Activated naive CD4-positive, alpha-beta T cell treated with anti-CD3 and anti-CD28 coated beads, Interleukin-2, amount 10 ng/mL, durations not matched to agents 7 days and 5 days (primary cell): ENCODE results near the gene NHSL2.

Experiments used
- CTCF ChIA-PET: fragments of 350-600 bp; sonication (Branson Sonifier 250); formaldehyde crosslinking; loops from one replicate; lab custom pipeline; 2021; ENCODE audit warnings: antibody characterized with exemption; lab: Charles Lee
- DNase-seq: peaks from one replicate; pipeline ENCODE4 v3.0.0-alpha.2; 2020
- H3K27ac Mint-ChIP-seq: one replicate; pipeline ENCODE4 v1.8.0; 2021; ENCODE audit warnings: mild to moderate bottlenecking, moderate library complexity, mixed read lengths
- H3K27me3 Mint-ChIP-seq: one replicate; pipeline ENCODE4 v1.8.0; 2021; ENCODE audit warnings: mild to moderate bottlenecking, mixed read lengths
- H3K36me3 Mint-ChIP-seq: one replicate; pipeline ENCODE4 v1.8.0; 2021; ENCODE audit warnings: mixed read lengths
- H3K4me1 Mint-ChIP-seq: one replicate; pipeline ENCODE4 v1.8.0; 2021; ENCODE audit warnings: mixed read lengths
- H3K4me3 Mint-ChIP-seq: one replicate; pipeline ENCODE4 v1.8.0; 2021; ENCODE audit warnings: mild to moderate bottlenecking, moderate library complexity, mixed read lengths
- H3K9me3 Mint-ChIP-seq: one replicate; pipeline ENCODE4 v1.8.0; 2021; ENCODE audit warnings: mixed read lengths

NHSL2 gene

GRCh38 chrX:71990518-71990917 lies 79.9 kb downstream of the NHSL2 start:
- H3K4me1 Mint-ChIP-seq = peaks cover 5% of the 10 kb centered on the region
- CTCF ChIA-PET = no interaction called here
- no peak overlapping the region for H3K4me3 Mint-ChIP-seq
- no peak for DNase-seq
- no peaks in the 10 kb centered on the region for H3K9me3 Mint-ChIP-seq
- no peak overlapping the region for H3K27ac Mint-ChIP-seq
- H3K36me3 Mint-ChIP-seq = no peaks in the 10 kb centered on the region
- H3K27me3 Mint-ChIP-seq = peaks cover 9% of the 10 kb centered on the region

DNA sequence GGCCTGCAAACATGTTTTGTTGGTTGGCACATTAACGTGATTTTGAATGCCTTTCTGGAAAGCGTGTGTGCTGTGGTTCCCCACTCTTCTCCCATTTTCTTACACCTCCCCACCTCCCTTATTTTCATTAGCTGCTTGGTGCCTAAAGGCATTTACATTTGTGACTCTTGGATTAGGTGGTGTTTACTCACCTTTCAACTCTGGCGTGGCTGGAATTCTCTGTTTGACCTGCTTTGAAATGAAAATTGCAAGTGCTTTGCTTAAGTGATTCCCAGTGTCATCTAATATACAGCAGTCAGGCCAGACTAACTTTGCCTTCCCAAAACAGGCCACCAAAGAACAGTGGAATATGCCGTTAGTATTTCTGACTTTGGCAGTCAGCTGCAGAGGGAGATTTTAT lies 80.5 kb downstream of the NHSL2 start:
- Mint-ChIP-seq H3K9me3 (no peaks in the 10 kb centered on the region), H3K4me1 (peaks cover 5% of the 10 kb centered on the region), H3K36me3 (no peaks in the 10 kb centered on the region), H3K27me3 (peaks cover 10% of the 10 kb centered on the region), H3K27ac (no peak overlapping the region), H3K4me3 (no peak overlapping the region)
- CTCF ChIA-PET = no interaction called here
- no peak for DNase-seq

GRCh38 chrX:71992711-71993110 lies 82.1 kb downstream of the NHSL2 start:
- peaks cover 20% of the 10 kb centered on the region for H3K27me3 Mint-ChIP-seq
- H3K4me3 Mint-ChIP-seq = no peak overlapping the region
- no peak overlapping the region for H3K27ac Mint-ChIP-seq
- H3K4me1 Mint-ChIP-seq = peaks cover 5% of the 10 kb centered on the region
- peak; percentile 47 for DNase-seq
- H3K36me3 Mint-ChIP-seq = no peaks in the 10 kb centered on the region
- CTCF ChIA-PET = no interaction called here
- no peaks in the 10 kb centered on the region for H3K9me3 Mint-ChIP-seq

- Mint-ChIP-seq H3K9me3 (no peaks in the 10 kb centered on the region), H3K4me3 (no peak overlapping the region), H3K36me3 (no peaks in the 10 kb centered on the region), H3K27me3 (peaks cover 20% of the 10 kb centered on the region), H3K4me1 (peaks cover 5% of the 10 kb centered on the region), H3K27ac (no peak overlapping the region)
- CTCF ChIA-PET = no interaction called here
- no peak for DNase-seq
Observed at GRCh38 chrX:71993371-71993770, 82.7 kb downstream of the NHSL2 start.

DNA sequence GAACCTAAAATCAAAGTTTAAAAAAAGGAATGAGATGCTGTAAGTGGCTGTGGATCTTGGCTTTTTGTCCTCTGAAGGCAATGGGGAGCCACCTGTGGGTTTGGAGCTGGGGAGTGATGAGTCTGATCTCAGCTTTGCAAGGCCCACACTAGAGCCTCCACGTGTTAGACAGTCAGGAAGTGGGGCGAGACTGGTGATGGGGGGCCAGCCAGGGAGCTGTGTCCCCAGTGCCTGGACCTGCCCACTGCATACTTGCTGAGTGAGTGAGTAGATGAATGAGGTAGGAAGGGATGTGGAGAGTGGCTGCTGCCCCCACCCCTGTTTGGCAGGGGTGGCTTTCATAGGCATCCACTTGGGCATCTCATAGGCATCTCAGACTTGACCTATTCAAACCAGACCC lies 84.0 kb downstream of the NHSL2 start:
- H3K27ac Mint-ChIP-seq = no peak overlapping the region
- H3K9me3 Mint-ChIP-seq = no peaks in the 10 kb centered on the region
- no peaks in the 10 kb centered on the region for H3K36me3 Mint-ChIP-seq
- DNase-seq = no peak
- CTCF ChIA-PET = no interaction called here
- H3K4me1 Mint-ChIP-seq = peaks cover 5% of the 10 kb centered on the region
- H3K4me3 Mint-ChIP-seq = no peak overlapping the region
- H3K27me3 Mint-ChIP-seq = peaks cover 28% of the 10 kb centered on the region

GRCh38 chrX:71995122-71995521 lies 84.5 kb downstream of the NHSL2 start:
- H3K4me3 Mint-ChIP-seq = no peak overlapping the region
- CTCF ChIA-PET = no interaction called here
- peaks cover 28% of the 10 kb centered on the region for H3K27me3 Mint-ChIP-seq
- DNase-seq = no peak
- H3K36me3 Mint-ChIP-seq = no peaks in the 10 kb centered on the region
- no peaks in the 10 kb centered on the region for H3K9me3 Mint-ChIP-seq
- H3K27ac Mint-ChIP-seq = no peak overlapping the region
- peaks cover 5% of the 10 kb centered on the region for H3K4me1 Mint-ChIP-seq

GRCh38 chrX:71996136-71996535 lies 85.5 kb downstream of the NHSL2 start:
- Mint-ChIP-seq H3K9me3 (no peaks in the 10 kb centered on the region), H3K4me1 (peaks cover 5% of the 10 kb centered on the region), H3K36me3 (no peaks in the 10 kb centered on the region), H3K27me3 (peaks cover 34% of the 10 kb centered on the region), H3K27ac (no peak overlapping the region), H3K4me3 (no peak overlapping the region)
- CTCF ChIA-PET = no interaction called here
- no peak for DNase-seq

- no peak overlapping the region for H3K27ac Mint-ChIP-seq
- no peak for DNase-seq
- H3K9me3 Mint-ChIP-seq = no peaks in the 10 kb centered on the region
- CTCF ChIA-PET = interaction anchor here (3.3 kb wide), 1 partner anchor 129 kb away, joined by 27 read pairs; no protein-coding TSS in a partner anchor
- peaks cover 5% of the 10 kb centered on the region for H3K4me1 Mint-ChIP-seq
- no peaks in the 10 kb centered on the region for H3K36me3 Mint-ChIP-seq
- H3K4me3 Mint-ChIP-seq = no peak overlapping the region
- peaks cover 38% of the 10 kb centered on the region for H3K27me3 Mint-ChIP-seq
Observed at GRCh38 chrX:71996826-71997225, 86.2 kb downstream of the NHSL2 start.

DNA sequence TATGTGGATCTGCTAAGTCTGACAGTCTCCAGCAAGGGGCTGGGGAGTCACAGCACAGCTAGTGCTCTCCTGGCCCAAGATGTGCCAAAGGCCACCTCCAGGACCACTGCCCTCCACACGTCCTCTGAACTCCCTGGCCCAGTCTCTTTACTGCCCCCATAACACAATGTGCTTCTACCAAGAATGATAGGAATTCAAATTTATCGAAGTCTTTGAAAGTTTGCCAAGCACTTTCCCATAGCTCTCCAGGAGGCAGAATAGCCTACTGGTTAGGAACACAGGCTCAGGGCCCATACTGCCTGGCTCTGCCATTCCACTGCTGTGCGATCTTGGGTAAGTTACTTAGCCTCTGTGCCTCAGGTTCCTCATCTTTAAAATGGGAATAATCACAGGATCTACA lies 86.7 kb downstream of the NHSL2 start:
- DNase-seq = no peak
- CTCF ChIA-PET = interaction anchor here (2.1 to 3.3 kb wide), 3 partner anchors 9 to 129 kb away, joined by 10 to 27 read pairs (median 10); no protein-coding TSS in a partner anchor
- peaks cover 38% of the 10 kb centered on the region for H3K27me3 Mint-ChIP-seq
- H3K4me1 Mint-ChIP-seq = peaks cover 5% of the 10 kb centered on the region
- no peak overlapping the region for H3K27ac Mint-ChIP-seq
- no peaks in the 10 kb centered on the region for H3K9me3 Mint-ChIP-seq
- no peak overlapping the region for H3K4me3 Mint-ChIP-seq
- H3K36me3 Mint-ChIP-seq = no peaks in the 10 kb centered on the region

GRCh38 chrX:71998836-71999509 lies 88.3 kb downstream of the NHSL2 start:
- no peak overlapping the region for H3K4me3 Mint-ChIP-seq
- no peaks in the 10 kb centered on the region for H3K36me3 Mint-ChIP-seq
- CTCF ChIA-PET = interaction anchor here (0.7 to 3.3 kb wide), 8 partner anchors 11 to 245 kb away, joined by 3 to 27 read pairs (median 4); no protein-coding TSS in a partner anchor
- DNase-seq = peak; percentile 38
- H3K4me1 Mint-ChIP-seq = no peaks in the 10 kb centered on the region
- no peak overlapping the region for H3K27ac Mint-ChIP-seq
- H3K27me3 Mint-ChIP-seq = peaks cover 45% of the 10 kb centered on the region
- no peaks in the 10 kb centered on the region for H3K9me3 Mint-ChIP-seq

DNA sequence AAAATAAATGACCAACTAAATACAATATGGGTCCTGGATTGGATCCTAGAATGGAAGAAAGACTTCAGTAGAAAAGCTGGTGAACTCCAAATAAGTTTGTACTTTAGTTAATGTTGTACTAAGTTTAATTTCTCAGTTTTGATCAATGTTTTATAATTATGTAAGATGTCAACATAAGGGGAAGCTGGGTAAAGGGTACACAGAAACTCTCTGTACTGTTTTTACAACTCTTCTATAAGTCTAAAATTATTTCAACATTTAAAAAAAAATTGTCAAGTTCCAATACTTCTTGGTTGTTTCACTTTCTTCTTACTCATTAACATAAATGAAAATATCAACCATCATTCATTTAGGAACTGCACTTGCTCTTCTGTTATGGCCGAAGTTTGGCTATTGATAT lies 88.9 kb downstream of the NHSL2 start:
- H3K9me3 Mint-ChIP-seq = no peaks in the 10 kb centered on the region
- CTCF ChIA-PET = interaction anchor here (1.3 to 3.3 kb wide), 5 partner anchors 20 to 244 kb away, joined by 3 to 27 read pairs (median 4); no protein-coding TSS in a partner anchor

DNA sequence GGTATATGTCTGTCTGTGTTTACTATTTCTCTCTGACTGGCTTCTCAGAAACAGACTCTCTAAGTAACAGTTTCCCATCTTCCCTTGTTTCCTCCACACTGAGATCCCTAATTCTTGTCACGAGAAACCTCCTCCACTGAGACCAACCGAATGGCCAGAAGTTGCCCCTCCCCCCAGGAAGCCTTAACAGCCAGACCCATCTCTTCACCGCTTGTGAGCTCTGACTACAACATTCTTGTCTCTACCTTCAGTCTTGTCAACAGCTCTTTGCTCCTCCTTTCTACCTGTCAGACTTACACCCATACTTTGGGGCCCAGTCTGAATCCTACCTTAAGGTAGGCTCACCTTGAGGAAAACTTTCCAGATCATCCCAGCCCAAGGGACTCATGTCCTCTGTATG lies 90.8 kb downstream of the NHSL2 start:
- Mint-ChIP-seq H3K36me3 (no peaks in the 10 kb centered on the region), H3K4me3 (no peak overlapping the region), H3K27ac (no peak overlapping the region), H3K27me3 (peaks cover 39% of the 10 kb centered on the region), H3K4me1 (no peaks in the 10 kb centered on the region), H3K9me3 (no peaks in the 10 kb centered on the region)
- DNase-seq = no peak
- CTCF ChIA-PET = interaction anchor here (2.1 kb wide), 1 partner anchor 21 kb away, joined by 7 read pairs; no protein-coding TSS in a partner anchor

More for the DNA sequence above, 88.9 kb downstream of the NHSL2 start:
- no peak overlapping the region for H3K27ac Mint-ChIP-seq
- no peak for DNase-seq
- H3K27me3 Mint-ChIP-seq = peaks cover 49% of the 10 kb centered on the region
- no peaks in the 10 kb centered on the region for H3K4me1 Mint-ChIP-seq
- H3K4me3 Mint-ChIP-seq = no peak overlapping the region
- H3K36me3 Mint-ChIP-seq = no peaks in the 10 kb centered on the region

- H3K4me1 Mint-ChIP-seq = no peaks in the 10 kb centered on the region
- H3K36me3 Mint-ChIP-seq = no peaks in the 10 kb centered on the region
- H3K9me3 Mint-ChIP-seq = no peaks in the 10 kb centered on the region
- H3K27me3 Mint-ChIP-seq = peaks cover 37% of the 10 kb centered on the region
- CTCF ChIA-PET = interaction anchor here (2.1 kb wide), 1 partner anchor 20 kb away, joined by 7 read pairs; no protein-coding TSS in a partner anchor
- no peak for DNase-seq
- H3K4me3 Mint-ChIP-seq = no peak overlapping the region
- no peak overlapping the region for H3K27ac Mint-ChIP-seq
Observed at GRCh38 chrX:72001906-72002305, 91.3 kb downstream of the NHSL2 start.

DNA sequence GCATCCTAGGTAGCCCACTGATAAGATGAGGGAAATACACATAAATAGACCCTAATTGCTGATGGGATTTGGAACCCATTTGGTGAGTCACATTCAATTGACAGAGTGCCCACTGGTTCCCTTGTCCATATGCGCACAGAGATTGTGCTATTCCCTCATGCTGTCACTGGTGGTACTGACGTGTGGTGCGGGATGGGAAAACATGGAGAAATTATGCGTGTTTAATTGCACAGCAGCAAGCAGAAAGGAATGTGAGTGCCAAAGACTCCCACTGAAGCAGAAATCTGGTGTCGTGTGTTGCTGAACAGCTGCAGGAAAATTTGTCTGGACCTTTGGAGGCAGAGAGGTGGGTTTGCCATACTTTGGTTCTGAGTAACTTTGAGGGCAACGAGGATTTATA lies 92.2 kb downstream of the NHSL2 start:
- Mint-ChIP-seq H3K36me3 (no peaks in the 10 kb centered on the region), H3K27me3 (peaks cover 33% of the 10 kb centered on the region), H3K9me3 (no peaks in the 10 kb centered on the region), H3K4me1 (no peaks in the 10 kb centered on the region), H3K4me3 (no peak overlapping the region), H3K27ac (no peak overlapping the region)
- no peak for DNase-seq
- CTCF ChIA-PET = interaction anchor here (1.2 kb wide), 1 partner anchor 15 kb away, joined by 3 read pairs; no protein-coding TSS in a partner anchor
